SU-DHL-6 (cell line): ENCODE data around the gene PPP1R13B.

Source experiments
- CTCF ChIP-seq: fragments of 200-600 bp; sonication (generic); IDR thresholded peaks from one replicate; pipeline ENCODE4 v1.5.1; 2017; ENCODE audit warnings: antibody characterized with exemption, mild to moderate bottlenecking, low read length, moderate library complexity; ENCODE audit not compliant: insufficient read depth, poor library complexity, severe bottlenecking
- EZH2phosphoT487 ChIP-seq: fragments of 200-600 bp; sonication (generic), shearing (Covaris generic); conservative IDR thresholded peaks from 2 replicates; pipeline ENCODE4 v1.6.1; 2018; ENCODE audit warnings: mild to moderate bottlenecking, antibody characterized with exemption, low read length, moderate library complexity, mixed read lengths

- TF ChIP-seq EZH2phosphoT487 (no peak), CTCF (no peak)
Observed at GRCh38 chr14:103840014-103840413, 7.4 kb downstream of the PPP1R13B start.
